GM19025 (cell line): ENCODE measurements around the gene ZNF189.

Experiments
- ATAC-seq: cut with Tn5 transposase; IDR thresholded peaks from one replicate; pipeline ENCODE4 v1.9.1; 2021; ENCODE audit warnings: mild to moderate bottlenecking, low read depth, moderate library complexity; ENCODE audit not compliant: unreplicated experiment

Gene ZNF189

GRCh38 chr9:101417389-101417788 lies 18.7 kb downstream of the ZNF189 start:
- ATAC-seq: no peak

- ATAC-seq: no peak
Observed at GRCh38 chr9:101417977-101418376, 19.3 kb downstream of the ZNF189 start.

DNA sequence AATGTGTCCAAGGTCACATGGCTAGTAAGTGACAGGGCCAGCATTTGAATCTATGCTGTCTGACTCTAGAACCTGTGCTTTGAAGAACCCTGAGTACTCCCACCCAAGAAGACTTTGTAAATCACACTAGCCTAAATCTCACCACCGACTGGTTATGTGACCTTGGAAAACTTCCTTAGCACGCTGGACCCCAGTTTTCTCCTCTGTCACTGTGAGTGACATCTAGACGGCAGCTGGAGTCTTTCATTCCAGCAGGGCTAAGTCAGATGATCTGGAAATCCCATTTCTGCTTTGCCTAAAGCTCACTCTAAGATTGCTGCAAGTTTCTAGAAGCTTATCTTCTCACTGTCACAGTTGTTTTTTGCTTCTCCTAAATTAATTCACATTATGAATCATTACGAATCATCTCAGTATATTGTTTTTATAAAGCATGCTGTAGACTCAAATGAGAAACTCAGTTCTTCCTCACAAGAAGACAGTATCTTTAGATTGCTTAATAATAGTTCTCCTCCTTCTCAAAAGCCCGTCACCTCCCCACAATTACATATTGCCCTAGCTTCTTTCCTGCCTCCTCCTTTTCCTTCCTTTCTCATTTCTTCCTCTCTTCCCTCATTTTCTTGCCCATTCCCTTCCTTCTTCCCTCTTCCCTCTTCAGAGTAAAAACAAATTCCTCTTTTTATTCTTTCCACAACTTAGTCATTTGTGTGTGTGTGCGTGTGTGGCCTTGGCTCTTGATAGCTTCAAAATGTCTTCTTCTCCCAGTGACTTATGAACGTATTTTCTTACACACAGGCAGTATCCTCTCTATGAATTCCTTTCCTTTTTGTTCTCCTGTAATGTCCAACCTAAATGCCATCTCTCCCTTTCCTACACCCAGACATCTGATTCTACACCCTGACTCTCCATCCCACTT lies 20.1 kb downstream of the ZNF189 start:
- ATAC-seq: no peak

DNA sequence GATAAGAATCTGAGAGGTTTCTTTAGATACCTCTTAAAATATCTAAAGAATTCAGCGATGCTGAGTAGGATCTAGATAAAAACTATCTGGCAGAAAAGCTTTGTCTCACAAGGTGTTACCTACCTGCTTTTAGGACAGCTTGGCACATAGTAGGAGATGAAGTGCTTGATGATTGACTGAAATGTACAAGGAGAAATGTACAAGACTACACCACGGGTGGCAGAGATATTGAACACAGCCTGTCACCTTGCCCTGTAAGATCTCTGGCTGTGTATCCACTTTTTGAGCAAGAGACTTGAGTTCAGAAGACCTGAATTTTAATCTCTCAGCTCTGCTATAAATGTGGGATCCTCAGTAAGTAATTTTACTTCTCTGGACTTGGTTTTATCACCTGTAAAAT lies 21.2 kb downstream of the ZNF189 start:
- ATAC-seq: no peak

DNA sequence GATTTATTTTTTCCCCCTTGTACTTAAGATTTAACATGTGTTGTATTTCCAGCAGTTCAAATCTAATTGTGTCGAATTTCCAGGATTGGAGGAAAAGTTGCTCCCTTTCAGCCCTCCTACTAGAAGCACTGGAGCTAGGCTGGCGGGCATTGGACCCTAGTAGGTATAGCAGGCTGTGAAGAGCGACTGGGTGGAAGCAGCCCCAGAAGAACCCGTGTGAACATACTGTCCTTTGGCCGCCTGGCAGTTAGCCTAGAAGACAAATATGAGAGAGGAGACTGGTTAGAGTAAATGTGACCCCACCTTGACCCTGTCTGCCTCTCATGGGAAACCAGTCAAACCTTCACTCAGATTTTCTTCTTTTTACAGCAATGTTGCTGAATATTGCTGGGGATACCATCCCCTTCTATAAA lies 23.0 kb downstream of the ZNF189 start:
- ATAC-seq: no peak

DNA sequence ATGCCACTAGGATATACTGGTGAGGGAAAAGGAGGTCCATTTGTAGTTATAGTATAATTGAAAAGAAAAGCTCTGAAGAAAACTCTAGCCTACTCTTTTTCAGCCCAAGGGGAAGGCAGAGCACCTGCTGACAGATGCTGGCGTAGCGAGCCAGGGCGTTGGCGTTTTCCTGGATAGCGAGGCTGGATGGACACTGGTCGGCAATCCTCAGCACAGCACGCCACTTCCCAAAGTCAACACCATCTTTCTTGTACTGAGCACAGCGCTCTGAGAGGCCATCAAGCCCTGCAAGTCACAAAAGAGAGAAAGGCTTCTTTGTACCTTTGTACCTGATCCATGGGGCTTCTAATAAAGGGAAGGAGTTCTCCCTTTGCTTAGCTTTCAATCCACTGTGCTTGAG lies 28.7 kb downstream of the ZNF189 start:
- no peak for ATAC-seq

DNA sequence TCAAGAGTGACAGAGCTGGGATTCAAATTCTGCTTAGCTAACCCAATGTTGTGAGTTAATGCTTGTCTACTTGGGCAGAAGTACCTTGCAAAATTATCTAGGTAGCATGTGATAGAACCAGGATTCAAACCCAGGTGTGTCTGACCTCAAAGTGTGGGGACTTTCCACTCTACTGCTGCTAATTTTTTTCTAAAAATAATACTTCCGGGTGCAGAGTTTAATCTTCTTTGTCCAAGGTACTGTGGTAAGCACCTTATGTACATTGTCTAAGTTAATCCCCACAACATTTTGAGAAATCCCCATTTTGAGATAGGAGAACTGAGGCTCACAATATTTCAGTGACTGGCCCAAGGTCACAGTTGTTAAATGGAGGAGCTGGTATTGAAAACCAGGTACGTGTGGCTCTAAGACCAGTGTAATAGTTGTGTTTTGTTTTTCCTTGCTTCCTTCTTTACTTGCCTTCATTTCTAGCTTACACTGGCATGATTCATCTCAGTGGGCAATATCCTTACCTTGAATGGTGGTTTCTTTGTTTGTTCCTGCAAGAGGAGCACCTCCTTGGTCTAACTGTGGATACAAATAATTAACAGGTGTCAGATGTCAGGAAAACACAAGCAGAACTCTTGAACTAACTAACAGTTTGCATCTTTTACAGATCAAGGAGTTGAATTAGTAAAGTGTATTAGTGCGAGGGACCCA lies 29.5 kb downstream of the ZNF189 start:
- ATAC-seq: peak; percentile 78

DNA sequence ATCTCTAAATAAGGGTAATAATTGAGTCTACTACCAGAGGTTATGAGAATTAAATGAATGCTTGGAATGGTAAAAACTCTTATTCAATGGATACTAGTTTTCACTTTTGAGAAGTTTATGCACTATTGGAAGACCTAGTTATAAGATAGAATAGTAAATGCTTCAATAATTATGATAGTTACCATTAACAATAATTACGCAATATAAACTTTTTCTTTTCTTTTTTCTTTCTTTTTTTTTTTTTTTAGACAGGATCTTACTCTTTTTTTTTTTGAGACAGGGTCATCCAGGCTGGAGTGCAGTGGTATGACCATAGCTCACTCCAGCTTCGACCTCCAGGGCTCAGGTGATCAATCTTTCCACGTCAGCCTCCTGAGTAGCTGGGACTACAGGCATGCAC lies 30.3 kb downstream of the ZNF189 start:
- no peak for ATAC-seq

- ATAC-seq: no peak
Observed at GRCh38 chr9:101429736-101430135, 31.1 kb downstream of the ZNF189 start.

GRCh38 chr9:101432171-101432570 lies 33.5 kb downstream of the ZNF189 start:
- ATAC-seq: no peak

DNA sequence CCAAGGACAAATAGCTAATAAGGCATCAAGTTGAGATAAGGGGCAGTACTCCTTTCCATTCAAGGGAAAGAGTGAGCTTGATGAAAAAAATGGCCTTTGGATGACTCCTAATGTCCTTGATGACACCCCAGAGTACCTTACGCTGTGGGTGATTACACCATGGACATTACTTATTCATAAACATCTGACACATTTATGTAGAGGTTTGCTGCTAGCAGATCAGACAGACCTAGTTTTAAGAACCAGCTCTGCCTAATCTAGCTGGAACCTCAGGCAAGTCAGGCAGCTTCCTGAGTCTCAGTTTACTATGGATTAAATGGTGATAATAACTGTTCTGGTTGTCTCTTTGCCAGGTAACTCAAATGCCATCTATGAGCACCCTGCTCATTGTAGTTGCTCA lies 34.1 kb downstream of the ZNF189 start:
- no peak for ATAC-seq

GRCh38 chr9:101433229-101433628 lies 34.6 kb downstream of the ZNF189 start:
- ATAC-seq: no peak

GRCh38 chr9:101434998-101435397 lies 36.3 kb downstream of the ZNF189 start:
- no peak for ATAC-seq

- no peak for ATAC-seq
Observed at GRCh38 chr9:101435601-101436079, 37.0 kb downstream of the ZNF189 start, which contains the start of gene ALDOB. TSS of gene ALDOB (minus strand) at chr9:101435774. CDS start at chr9:101430887, 4,887 bp downstream.

- ATAC-seq: no peak
Observed at GRCh38 chr9:101437806-101438232, 39.2 kb downstream of the ZNF189 start.

DNA sequence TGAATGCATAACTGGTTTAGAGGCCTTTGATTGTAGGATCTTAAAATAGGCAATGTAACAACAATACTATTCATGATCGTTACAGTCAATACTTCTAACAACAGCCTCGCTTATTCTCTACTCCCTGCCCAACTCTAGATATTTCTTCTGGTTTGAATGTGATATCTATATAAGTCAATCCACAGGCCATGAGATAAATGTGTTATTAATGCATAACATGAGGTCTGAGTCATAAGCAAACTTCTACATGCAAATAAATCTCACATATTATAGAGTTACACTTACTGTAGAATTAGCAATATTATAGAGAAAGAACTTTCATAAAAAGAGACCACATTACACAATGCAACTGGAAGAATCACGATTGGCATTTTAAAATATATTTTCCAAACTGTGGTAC lies 39.9 kb downstream of the ZNF189 start:
- no peak for ATAC-seq

- no peak for ATAC-seq
Observed at GRCh38 chr9:101440714-101441230, 42.1 kb downstream of the ZNF189 start.

GRCh38 chr9:101442318-101442717 lies 43.7 kb downstream of the ZNF189 start:
- no peak for ATAC-seq

DNA sequence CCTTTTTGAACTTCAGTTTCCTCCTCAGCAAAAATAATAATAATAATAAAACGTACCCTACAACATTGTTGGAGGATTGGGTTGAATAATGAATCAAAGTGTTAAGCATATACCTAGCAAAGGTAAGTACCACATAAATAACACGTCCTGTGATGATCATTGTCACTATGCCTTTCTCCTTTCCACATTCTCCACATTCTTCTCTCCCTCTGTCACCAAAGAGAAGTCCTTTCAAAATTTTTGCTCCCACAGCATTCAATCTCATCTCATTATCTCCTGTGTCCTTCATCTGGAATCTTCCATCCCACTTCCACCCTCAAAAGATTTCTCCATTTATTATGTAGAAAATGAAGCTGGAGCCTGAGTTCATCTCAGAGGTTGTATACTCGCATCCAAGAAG lies 44.1 kb downstream of the ZNF189 start:
- ATAC-seq: no peak

GRCh38 chr9:101443364-101443771 lies 44.7 kb downstream of the ZNF189 start:
- no peak for ATAC-seq

DNA sequence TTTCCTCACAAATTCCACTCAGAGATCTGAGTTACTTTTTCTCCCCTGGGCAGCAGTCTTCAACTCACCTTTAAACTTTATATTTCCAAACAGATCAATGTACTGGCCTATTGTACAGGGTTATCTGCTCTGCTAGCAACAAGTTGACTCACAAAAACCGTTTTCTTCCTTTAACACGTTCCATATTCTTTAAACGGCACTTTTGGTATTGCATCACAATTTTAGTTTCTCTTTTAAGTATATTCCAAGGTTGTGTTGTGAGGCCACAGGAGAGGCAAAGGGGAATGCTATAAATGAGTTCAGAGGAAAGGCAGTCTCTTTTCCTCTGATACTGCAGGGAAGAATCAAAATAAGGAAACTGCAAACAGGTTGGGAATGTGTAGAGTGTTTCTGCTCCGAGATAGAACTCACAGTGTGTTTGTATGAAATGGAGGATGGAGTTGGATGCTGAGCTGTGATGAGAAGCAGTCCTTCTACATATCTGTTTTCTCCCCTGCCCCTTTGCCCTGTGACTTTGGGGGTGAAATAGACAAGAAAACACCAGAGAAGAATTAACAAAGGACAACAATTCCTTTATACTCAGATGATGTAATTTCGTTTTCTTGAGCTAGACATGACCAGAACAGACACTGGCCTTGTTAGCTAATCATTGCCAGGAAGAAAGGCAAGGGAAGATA lies 46.8 kb downstream of the ZNF189 start:
- ATAC-seq: no peak
